K562 (cell line): Measurements from ENCODE around the gene CFAP97D1. TPM values are rescaled to one million over a fixed set of nuclear protein-coding genes. Genes with fewer than 3 reads are reported as not detected.

Experiments
- ATAC-seq: fragments of 200-7000 bp; cut with Tn5 transposase; 3 replicates; pipeline ENCODE4 v1.9.1; 2020; ENCODE audit warnings: moderate library complexity
- BruUV-seq: library from RNA; stranded (reverse); fragments of 400-500 nt; replicated peaks from 2 replicates; lab custom pipeline; 2021; lab: Mats Ljungman, UMichigan
- CTCF ChIA-PET: fragments of 300-600 bp; formaldehyde crosslinking; extraction: SDS; loops from one replicate; lab custom pipeline; 2021; ENCODE audit warnings: low intra/inter-chr PET ratio; lab: Yijun Ruan, JAX
- POLR2A ChIA-PET: fragments of 300-600, 350-650 bp; sonication (Branson Sonifier 250); formaldehyde crosslinking; extraction: SDS; loops from one replicate; lab custom pipeline; 2021; ENCODE audit warnings: antibody characterized with exemption, inconsistent platforms; lab: Yijun Ruan, JAX
- DNase-seq, 4 experiments: peaks; one replicate each; pipeline versions ENCODE4 v3.0.0 to v3.0.0-alpha.2; 2011 to 2018; ENCODE audit warnings: low spot score in 3 of 4, mixed read lengths in 3 of 4; ENCODE audit errors: extremely low read depth in 1 of 4
- FAIRE-seq: peaks from 2 replicates; lab custom pipeline; 2011; peaks lifted over from hg19 to GRCh38; lab: Jason Lieb, UNC
- H2AFZ ChIP-seq: 2 replicates; pipeline ENCODE4 v1.6.0; 2011; ENCODE audit warnings: low read depth, low read length, control low read depth, inconsistent platforms
- H3K27ac ChIP-seq: fragments of 200-600 bp; 3 replicates; pipeline ENCODE4 v1.8.0; 2011; ENCODE audit warnings: low read depth, mild to moderate bottlenecking, control low read depth, inconsistent platforms, low read length, moderate library complexity, mixed read lengths; ENCODE audit errors: extremely low read depth
- H3K27me3 ChIP-seq, 2 experiments: fragments of 300-600 bp in 1 of 2; 2 replicates in 1 of 2; 3 replicates in 1 of 2; pipeline versions ENCODE4 v1.6.0 to v1.8.0; 2011; ENCODE audit warnings: inconsistent platforms in 2 of 2, low read length in 2 of 2, mild to moderate bottlenecking in 1 of 2, mixed read lengths in 1 of 2, moderate library complexity in 1 of 2; ENCODE audit not compliant: control insufficient read depth in 2 of 2, insufficient read depth in 2 of 2
- H3K36me3 ChIP-seq: fragments of 300-600 bp; 3 replicates; pipeline ENCODE4 v1.8.0; 2011; ENCODE audit warnings: mild to moderate bottlenecking, low read length, inconsistent platforms; ENCODE audit not compliant: control insufficient read depth, insufficient read depth
- H3K4me1 ChIP-seq, 2 experiments: fragments of 200-600 bp in 1 of 2; replicated peaks in 1 of 2; 2 replicates in 1 of 2; 3 replicates in 1 of 2; pipeline versions ENCODE4 v1.5.1 to v1.8.0; 2011; ENCODE audit warnings: inconsistent platforms in 2 of 2, low read length in 2 of 2, mild to moderate bottlenecking in 1 of 2, mixed read lengths in 1 of 2, moderate library complexity in 1 of 2; ENCODE audit not compliant: control insufficient read depth in 2 of 2, insufficient read depth in 2 of 2
- H3K4me2 ChIP-seq: 2 replicates; pipeline ENCODE4 v1.6.1; 2011; ENCODE audit warnings: low read length, control low read depth, inconsistent platforms, mixed read lengths; ENCODE audit not compliant: insufficient read depth
- H3K4me3 ChIP-seq: fragments of 200-600 bp; sonication (generic), shearing (Covaris generic); 2 replicates; pipeline ENCODE4 v1.5.1; 2016; ENCODE audit warnings: control low read depth, inconsistent platforms
- H3K79me2 ChIP-seq: fragments of 200-600 bp; 3 replicates; pipeline ENCODE4 v1.8.0; 2011; ENCODE audit warnings: low read length, inconsistent platforms; ENCODE audit not compliant: control insufficient read depth, insufficient read depth
- H3K9ac ChIP-seq, 2 experiments: 2 replicates each; pipeline versions ENCODE4 v1.6.0 to v1.6.1; 2011; ENCODE audit warnings: low read depth in 2 of 2, low read length in 2 of 2, control low read depth in 1 of 2, inconsistent platforms in 1 of 2, mild to moderate bottlenecking in 1 of 2, mixed read lengths in 1 of 2; ENCODE audit not compliant: insufficient read depth in 1 of 2
- H3K9me1 ChIP-seq: one replicate; pipeline ENCODE4 v1.6.0; 2011; ENCODE audit warnings: inconsistent platforms, mild to moderate bottlenecking, low read length, moderate library complexity; ENCODE audit not compliant: control insufficient read depth, insufficient read depth
- H3K9me3 ChIP-seq: replicated peaks from 2 replicates; pipeline ENCODE4 v1.5.1; 2011; ENCODE audit warnings: low read depth, low read length, inconsistent platforms; ENCODE audit not compliant: control insufficient read depth, insufficient read depth
- H4K20me1 ChIP-seq: replicated peaks from 2 replicates; pipeline ENCODE4 v1.6.1; 2011; ENCODE audit warnings: low read length, inconsistent platforms, mixed read lengths; ENCODE audit not compliant: control insufficient read depth, insufficient read depth
- ARID3B ChIP-seq: fragments of 250-450 bp; sonication (Bioruptor Pico); IDR thresholded peaks from 2 replicates; pipeline ENCODE4 v1.4.0; 2020; ENCODE audit warnings: borderline replicate concordance
- E2F5 ChIP-seq: sonication (generic); formaldehyde crosslinking; IDR thresholded peaks from 2 replicates; pipeline ENCODE4 v1.8.0; 2022; ENCODE audit warnings: mild to moderate bottlenecking, missing genetic modification reagents
- KAT2B ChIP-seq: IDR thresholded peaks from one replicate; pipeline ENCODE4 v1.6.1; 2012; ENCODE audit warnings: low read depth, mild to moderate bottlenecking, control low read depth, inconsistent platforms, low read length, moderate library complexity
- MTA1 ChIP-seq: fragments of 450-650 bp; IDR thresholded peaks from 2 replicates; pipeline ENCODE4 v1.6.1; 2017; ENCODE audit warnings: borderline replicate concordance
- NR2C1 ChIP-seq, 2 experiments: fragments of 450-650 bp; IDR thresholded peaks; 2 replicates each; pipeline ENCODE4 v1.6.1; 2017; ENCODE audit warnings: mild to moderate bottlenecking in 2 of 2, antibody characterized with exemption in 1 of 2, inconsistent platforms in 1 of 2, missing compliant biosample characterization in 1 of 2, missing genetic modification characterization in 1 of 2
- RBM14 ChIP-seq: fragments of 200-400 bp; formaldehyde crosslinking; IDR thresholded peaks from 2 replicates; pipeline ENCODE4 v1.6.1; 2018; ENCODE audit warnings: low read depth, mild to moderate bottlenecking, low read length, moderate library complexity, borderline replicate concordance; ENCODE audit not compliant: insufficient read depth
- SMARCA5 ChIP-seq: fragments of 450-650 bp; IDR thresholded peaks from 2 replicates; pipeline ENCODE4 v1.6.1; 2016
- ZBTB12 ChIP-seq: fragments of 250-450 bp; sonication (Bioruptor Pico); IDR thresholded peaks from 2 replicates; pipeline ENCODE4 v1.4.0; 2020
- WGBS: fragments of 100-300 bp; shearing (Covaris generic); methylation state at CpG from one replicate; pipeline ENCODE4 v1.1.6; 2016; ENCODE audit warnings: low coverage, mixed read lengths; ENCODE audit not compliant: insufficient coverage; ENCODE audit errors: missing lambda C conversion rate; 5-methylcytosine and 5-hydroxymethylcytosine counted together
- in situ Hi-C: fragments of 300-500 bp; cut with MboI; formaldehyde crosslinking; loops from 4 replicates; pipeline ENCODE4 v1.15.0; 2018; ENCODE audit warnings: inconsistent platforms, mixed read lengths
- intact Hi-C: fragments of 100-400 bp; cut with micrococcal nuclease; formaldehyde crosslinking; loops from 2 replicates; pipeline ENCODE4 v1.14.2; 2022
- polyA plus RNA-seq, 8 experiments: library from polyadenylated mRNA; depleted of rRNA in 4 of 8; stranded (reverse) in 5 of 8; unstranded in 3 of 8; fragments of >200 nt; fragmentation: Nextera tagmentation in 2 of 8; fragmentation: Illumina TruSeq in 1 of 8; extraction: Ambion mirVana in 2 of 8; extraction: Trizol in 1 of 8; gene quantifications; 2 replicates each; pipeline versions ENCODE4 v1.2.1 to v1.2.3, GENCODE V29; 2011 to 2014; ENCODE audit warnings: inconsistent platforms in 1 of 8, missing spikeins in 1 of 8
- total RNA-seq, 7 experiments: library from RNA; depleted of rRNA in 6 of 7; stranded (reverse); fragments of >200 nt in 6 of 7; fragmentation: Illumina TruSeq in 2 of 7; extraction: Trizol in 2 of 7; gene quantifications; 2 replicates each; pipeline versions ENCODE4 v1.2.1 to v1.2.3, GENCODE V29; 2011 to 2021; ENCODE audit warnings: low replicate concordance in 1 of 7
- TF ChIP-seq, protein P1 (sequence below): fragments of 450-650 bp; IDR thresholded peaks from 2 replicates; pipeline ENCODE4 v1.6.1; 2016
- TF ChIP-seq, protein P2 (sequence below): sonication (generic); formaldehyde crosslinking; IDR thresholded peaks from 2 replicates; pipeline ENCODE4 v1.8.0; 2022; ENCODE audit warnings: mild to moderate bottlenecking, missing genetic modification reagents

The CFAP97D1 gene
- total and polyA plus RNA-seq, 9 of the 15 experiments (the other 6 are each of a cell fraction or from before 2014, with no cell fraction given) = not detected

DNA sequence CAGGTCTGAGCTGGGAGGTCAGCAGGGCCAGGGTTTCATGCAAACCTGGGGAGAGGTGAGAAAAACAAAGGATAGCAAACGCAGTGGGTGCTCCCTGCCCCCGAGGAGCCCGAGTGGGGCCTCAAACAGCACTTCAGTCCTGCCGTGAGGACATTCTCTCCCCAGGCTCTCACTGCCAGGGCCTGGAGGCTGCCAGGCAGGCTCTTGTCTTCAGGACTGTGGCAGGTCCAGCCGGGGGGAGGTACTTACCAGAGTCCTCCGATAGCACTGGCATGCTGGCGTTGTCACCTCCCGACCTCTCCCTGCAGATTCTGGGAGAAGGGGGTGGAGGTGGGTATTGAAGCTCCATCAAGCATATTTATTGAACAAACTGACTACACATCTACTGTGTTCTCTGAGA, 51.4 kb downstream of the CFAP97D1 start:
- Histone ChIP-seq H3K9me3 (peaks cover 5% of the 10 kb centered on the region), H3K79me2 (no peaks in the 10 kb centered on the region), H3K27ac (no peak overlapping the region), H3K4me2 (no peak overlapping the region), H4K20me1 (no peaks in the 10 kb centered on the region; the same call in 1 of the 2 replicates), H3K4me3 (no peak overlapping the region), H3K9ac (peak overlapping the region in 1 of 2 experiments; percentile 60; a peak in 2 of 4 replicates), H2AFZ (no peak overlapping the region), H3K4me1 (peaks cover 5 to 22% of the 10 kb centered on the region in 2 experiments), H3K27me3 (peaks cover 0 to 10% of the 10 kb centered on the region in 2 experiments; a peak in 1 of 5 replicates), H3K9me1 (no peaks in the 10 kb centered on the region), H3K36me3 (peaks cover 3% of the 10 kb centered on the region; the same call in 1 of the 3 replicates)
- 61% methylated on average over 7 of the region's 8 CpGs for WGBS
- ChIA-PET POLR2A (interaction anchor here (1.1 to 1.6 kb wide), 3 partner anchors 9 to 46 kb away, joined by 3 to 5 read pairs (median 3); no protein-coding TSS in a partner anchor), CTCF (no interaction called here)
- DNase-seq (no peak), FAIRE-seq (no peak), ATAC-seq (no peak)
- intact Hi-C loops (no loop called here), in situ Hi-C loops (no loop called here)
- BruUV-seq = TSS peak; percentile 54
- TF ChIP-seq RBM14 (no peak), KAT2B (no peak), MTA1 (no peak), SMARCA5 (no peak), NR2C1 (IDR thresholded peaks at IDR 0.05) (no peak), NR2C1 (tag; IDR thresholded peaks at IDR 0.05) (no peak), ARID3B (CRISPR knock-in tag) (no peak), ZBTB12 (CRISPR knock-in tag) (no peak), E2F5 (no peak)
- TF ChIP-seq, protein P1, sequence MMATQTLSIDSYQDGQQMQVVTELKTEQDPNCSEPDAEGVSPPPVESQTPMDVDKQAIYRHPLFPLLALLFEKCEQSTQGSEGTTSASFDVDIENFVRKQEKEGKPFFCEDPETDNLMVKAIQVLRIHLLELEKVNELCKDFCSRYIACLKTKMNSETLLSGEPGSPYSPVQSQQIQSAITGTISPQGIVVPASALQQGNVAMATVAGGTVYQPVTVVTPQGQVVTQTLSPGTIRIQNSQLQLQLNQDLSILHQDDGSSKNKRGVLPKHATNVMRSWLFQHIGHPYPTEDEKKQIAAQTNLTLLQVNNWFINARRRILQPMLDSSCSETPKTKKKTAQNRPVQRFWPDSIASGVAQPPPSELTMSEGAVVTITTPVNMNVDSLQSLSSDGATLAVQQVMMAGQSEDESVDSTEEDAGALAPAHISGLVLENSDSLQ = no peak
- TF ChIP-seq, protein P2, sequence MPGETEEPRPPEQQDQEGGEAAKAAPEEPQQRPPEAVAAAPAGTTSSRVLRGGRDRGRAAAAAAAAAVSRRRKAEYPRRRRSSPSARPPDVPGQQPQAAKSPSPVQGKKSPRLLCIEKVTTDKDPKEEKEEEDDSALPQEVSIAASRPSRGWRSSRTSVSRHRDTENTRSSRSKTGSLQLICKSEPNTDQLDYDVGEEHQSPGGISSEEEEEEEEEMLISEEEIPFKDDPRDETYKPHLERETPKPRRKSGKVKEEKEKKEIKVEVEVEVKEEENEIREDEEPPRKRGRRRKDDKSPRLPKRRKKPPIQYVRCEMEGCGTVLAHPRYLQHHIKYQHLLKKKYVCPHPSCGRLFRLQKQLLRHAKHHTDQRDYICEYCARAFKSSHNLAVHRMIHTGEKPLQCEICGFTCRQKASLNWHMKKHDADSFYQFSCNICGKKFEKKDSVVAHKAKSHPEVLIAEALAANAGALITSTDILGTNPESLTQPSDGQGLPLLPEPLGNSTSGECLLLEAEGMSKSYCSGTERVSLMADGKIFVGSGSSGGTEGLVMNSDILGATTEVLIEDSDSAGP (CRISPR knock-in tag) = no peak
